Keratinocyte (primary cell): ENCODE results near the gene MRGPRD.

ENCODE experiments used
- EZH2 ChIP-seq: IDR thresholded peaks from one replicate; pipeline ENCODE4 v1.6.1; 2012; ENCODE audit warnings: inconsistent platforms, mild to moderate bottlenecking, low read length, moderate library complexity
- TF ChIP-seq, protein P1 (sequence below), 3 experiments: IDR thresholded peaks in 1 of 3; conservative IDR thresholded peaks in 1 of 3; optimal IDR thresholded peaks in 1 of 3; 2 replicates in 2 of 3; 3 replicates in 1 of 3; pipeline versions ENCODE3 to v1.5.1; 2011; ENCODE audit warnings: low read length in 3 of 3, mild to moderate bottlenecking in 3 of 3, moderate library complexity in 2 of 3, control low read depth in 1 of 3, inconsistent platforms in 1 of 3; ENCODE audit not compliant: insufficient read depth in 2 of 3; ENCODE audit errors: extremely low read depth in 1 of 3

DNA sequence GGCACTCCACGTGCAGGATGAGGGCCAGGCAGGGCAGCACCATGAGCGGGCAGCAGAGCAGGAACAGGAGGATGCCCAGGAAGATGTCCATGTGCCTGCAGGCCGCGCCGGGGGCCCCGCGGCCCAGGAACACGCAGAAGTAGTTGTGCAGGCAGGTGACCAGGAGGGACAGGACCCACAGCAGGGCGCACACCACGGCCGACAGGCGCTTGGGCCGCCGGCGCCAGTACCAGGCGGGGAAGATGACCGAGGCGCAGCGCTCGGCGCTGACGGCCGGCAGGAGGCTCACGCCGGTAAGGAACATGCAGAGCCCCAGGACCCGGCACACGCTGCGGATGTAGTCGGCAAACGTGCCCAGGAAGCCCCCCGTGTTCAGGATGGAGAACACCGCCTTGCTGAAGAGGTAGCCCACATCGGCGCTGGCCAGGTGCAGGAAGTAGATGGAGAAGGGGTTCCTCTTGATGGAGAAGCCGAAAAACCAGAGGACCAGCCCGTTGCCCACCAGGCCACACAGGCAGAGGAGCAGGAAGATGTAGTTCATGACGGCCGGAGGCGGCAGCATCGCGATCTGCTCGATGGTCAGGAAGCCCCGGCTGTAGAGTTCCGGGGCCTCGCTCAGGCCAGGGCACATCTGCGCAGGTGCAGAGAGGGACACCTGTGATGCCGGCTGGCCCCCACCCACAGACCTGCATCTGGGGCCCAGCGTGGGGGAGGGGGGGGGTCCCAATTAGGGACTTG lies 25.0 kb upstream of the MRGPRD start:
- TF ChIP-seq, protein P1, sequence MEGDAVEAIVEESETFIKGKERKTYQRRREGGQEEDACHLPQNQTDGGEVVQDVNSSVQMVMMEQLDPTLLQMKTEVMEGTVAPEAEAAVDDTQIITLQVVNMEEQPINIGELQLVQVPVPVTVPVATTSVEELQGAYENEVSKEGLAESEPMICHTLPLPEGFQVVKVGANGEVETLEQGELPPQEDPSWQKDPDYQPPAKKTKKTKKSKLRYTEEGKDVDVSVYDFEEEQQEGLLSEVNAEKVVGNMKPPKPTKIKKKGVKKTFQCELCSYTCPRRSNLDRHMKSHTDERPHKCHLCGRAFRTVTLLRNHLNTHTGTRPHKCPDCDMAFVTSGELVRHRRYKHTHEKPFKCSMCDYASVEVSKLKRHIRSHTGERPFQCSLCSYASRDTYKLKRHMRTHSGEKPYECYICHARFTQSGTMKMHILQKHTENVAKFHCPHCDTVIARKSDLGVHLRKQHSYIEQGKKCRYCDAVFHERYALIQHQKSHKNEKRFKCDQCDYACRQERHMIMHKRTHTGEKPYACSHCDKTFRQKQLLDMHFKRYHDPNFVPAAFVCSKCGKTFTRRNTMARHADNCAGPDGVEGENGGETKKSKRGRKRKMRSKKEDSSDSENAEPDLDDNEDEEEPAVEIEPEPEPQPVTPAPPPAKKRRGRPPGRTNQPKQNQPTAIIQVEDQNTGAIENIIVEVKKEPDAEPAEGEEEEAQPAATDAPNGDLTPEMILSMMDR (optimal IDR thresholded peaks at IDR 0.05 in 1 of 3, IDR thresholded peaks at IDR 0.05 in 1 of 3, conservative IDR thresholded peaks at IDR 0.05 in 1 of 3; ENCODE audit: extremely low read depth in 1 of 3, insufficient read depth in 2 of 3, low read length in 3 of 3), result no peak
- TF ChIP-seq EZH2, result no peak
